AG04449 (cell line): Measurements from ENCODE around the gene PRKAR1A.

Experiments
- CTCF ChIA-PET: fragments of 350-600 bp; formaldehyde crosslinking; extraction: SDS; loops from one replicate; lab custom pipeline; 2021; ENCODE audit warnings: antibody characterized with exemption; lab: Yijun Ruan, JAX
- POLR2A ChIA-PET: fragments of 400-600, 350-600 bp; formaldehyde crosslinking; extraction: SDS; loops from one replicate; lab custom pipeline; 2020; ENCODE audit warnings: antibody characterized with exemption, inconsistent platforms; lab: Yijun Ruan, JAX
- DNase-seq: peaks from one replicate; pipeline ENCODE4 v3.0.0-alpha.2; 2010; ENCODE audit warnings: low read depth, low spot score
- H3K4me3 ChIP-seq: 2 replicates; pipeline ENCODE4 v1.5.1; 2011; ENCODE audit warnings: low read depth, mild to moderate bottlenecking, control low read depth, low read length
- TF ChIP-seq, protein P1 (sequence below): IDR thresholded peaks from one replicate; pipeline ENCODE4 v1.5.1; 2011; ENCODE audit warnings: mild to moderate bottlenecking, moderate library complexity, low read length, control low read depth, inconsistent platforms; ENCODE audit not compliant: insufficient read depth; ENCODE audit errors: missing control alignments

PRKAR1A gene

DNA sequence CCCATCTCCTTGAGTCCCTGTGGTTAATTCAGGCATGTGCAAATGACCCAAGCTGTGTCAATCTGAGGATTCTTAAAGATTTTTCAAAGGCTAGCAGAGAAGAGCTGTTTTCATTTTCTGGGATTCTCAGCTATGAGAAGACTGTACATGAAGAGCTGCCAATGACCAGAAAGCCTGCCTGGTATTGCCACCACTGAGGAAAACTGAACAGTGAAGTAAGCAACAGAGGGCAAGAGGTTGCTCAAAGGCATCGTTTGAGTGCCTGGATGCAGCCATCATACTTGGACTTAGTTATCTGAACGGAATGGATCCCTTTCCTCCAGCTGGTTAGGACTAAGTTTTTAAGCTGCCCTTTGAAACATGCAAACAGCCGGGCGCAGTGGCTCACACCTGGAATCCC, 50.5 kb downstream of the PRKAR1A start:
- no peak overlapping the region for H3K4me3 ChIP-seq
- TF ChIP-seq, protein P1, sequence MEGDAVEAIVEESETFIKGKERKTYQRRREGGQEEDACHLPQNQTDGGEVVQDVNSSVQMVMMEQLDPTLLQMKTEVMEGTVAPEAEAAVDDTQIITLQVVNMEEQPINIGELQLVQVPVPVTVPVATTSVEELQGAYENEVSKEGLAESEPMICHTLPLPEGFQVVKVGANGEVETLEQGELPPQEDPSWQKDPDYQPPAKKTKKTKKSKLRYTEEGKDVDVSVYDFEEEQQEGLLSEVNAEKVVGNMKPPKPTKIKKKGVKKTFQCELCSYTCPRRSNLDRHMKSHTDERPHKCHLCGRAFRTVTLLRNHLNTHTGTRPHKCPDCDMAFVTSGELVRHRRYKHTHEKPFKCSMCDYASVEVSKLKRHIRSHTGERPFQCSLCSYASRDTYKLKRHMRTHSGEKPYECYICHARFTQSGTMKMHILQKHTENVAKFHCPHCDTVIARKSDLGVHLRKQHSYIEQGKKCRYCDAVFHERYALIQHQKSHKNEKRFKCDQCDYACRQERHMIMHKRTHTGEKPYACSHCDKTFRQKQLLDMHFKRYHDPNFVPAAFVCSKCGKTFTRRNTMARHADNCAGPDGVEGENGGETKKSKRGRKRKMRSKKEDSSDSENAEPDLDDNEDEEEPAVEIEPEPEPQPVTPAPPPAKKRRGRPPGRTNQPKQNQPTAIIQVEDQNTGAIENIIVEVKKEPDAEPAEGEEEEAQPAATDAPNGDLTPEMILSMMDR: no peak
- peak; percentile 4 for DNase-seq
- POLR2A ChIA-PET: no interaction called here
- CTCF ChIA-PET: interaction anchor here (1.0 kb wide), 1 partner anchor 29 kb away, joined by 3 read pairs; no protein-coding TSS in a partner anchor

DNA sequence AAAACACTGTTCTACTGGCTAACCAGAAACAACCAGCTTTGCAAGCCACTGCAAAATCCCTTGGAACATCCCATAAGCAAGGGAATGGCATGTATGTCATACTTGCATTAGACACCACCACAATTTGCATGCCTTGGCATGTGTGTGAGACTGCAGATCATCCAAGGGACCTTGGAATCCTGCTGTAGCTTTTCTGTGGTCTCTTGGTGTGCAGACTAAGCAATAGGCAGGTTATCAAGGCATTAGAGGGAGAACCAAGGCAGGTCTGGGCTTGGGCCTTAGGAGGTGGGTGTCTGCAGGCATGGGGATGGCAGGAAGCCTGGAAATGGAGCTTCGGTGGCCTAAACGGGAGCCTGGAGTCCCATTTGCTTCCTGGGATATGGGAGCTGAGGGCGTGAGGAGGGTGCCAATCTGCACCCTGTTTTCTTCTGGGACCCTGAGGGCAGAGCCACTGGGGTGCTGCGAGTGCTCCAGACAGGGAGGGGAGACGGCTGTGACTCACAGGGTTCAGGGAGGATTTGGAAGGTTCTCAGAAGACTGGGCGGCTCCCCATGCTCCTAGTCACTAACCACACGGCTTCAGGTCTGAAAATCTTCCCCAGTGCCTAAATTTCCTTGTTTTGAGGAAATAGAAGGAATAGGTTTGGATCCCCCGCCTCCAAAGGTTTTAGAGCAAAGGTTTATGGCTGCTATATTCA, 52.3 kb downstream of the PRKAR1A start:
- H3K4me3 ChIP-seq: no peak overlapping the region
- CTCF ChIA-PET: no interaction called here
- no peak for DNase-seq
- POLR2A ChIA-PET: no interaction called here
- TF ChIP-seq, protein P1: no peak

DNA sequence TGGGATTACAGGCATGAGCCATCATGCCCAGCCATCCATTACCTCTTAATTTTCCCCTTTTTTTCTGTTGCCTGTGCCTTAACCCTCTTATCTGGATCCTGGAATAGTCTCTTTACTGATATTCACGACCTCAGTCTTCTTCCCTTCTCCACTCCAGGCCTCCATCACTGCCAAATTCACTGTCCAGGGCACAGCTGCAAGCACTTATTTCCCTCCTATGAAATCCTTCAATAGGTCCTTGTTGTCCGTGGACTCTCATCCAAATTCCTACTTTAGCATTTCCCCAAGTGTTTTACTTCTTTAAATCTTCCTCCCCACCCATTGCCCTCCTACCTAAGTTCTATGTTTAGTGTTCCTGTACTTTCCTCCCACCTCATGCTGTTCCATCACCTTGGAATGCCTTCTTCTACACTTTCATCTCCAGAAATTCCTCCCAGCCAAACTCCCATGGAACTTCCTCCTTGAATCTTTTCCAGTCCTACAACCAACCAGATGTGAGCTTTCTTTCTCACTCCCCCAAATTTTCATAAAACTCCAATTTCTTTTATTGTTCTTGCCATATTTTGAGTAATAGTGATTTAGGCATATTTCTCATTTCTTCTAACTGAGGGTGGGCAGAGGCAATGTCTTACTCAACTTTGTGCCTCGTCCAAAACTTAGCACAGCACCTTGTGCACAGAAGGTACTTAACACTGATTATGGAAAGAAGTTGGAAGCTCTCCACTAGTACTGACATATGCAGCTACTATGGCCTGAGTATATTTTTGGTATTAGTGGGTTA, 53.6 kb downstream of the PRKAR1A start:
- CTCF ChIA-PET: no interaction called here
- TF ChIP-seq, protein P1: no peak
- POLR2A ChIA-PET: no interaction called here
- no peak overlapping the region for H3K4me3 ChIP-seq
- no peak for DNase-seq

DNA sequence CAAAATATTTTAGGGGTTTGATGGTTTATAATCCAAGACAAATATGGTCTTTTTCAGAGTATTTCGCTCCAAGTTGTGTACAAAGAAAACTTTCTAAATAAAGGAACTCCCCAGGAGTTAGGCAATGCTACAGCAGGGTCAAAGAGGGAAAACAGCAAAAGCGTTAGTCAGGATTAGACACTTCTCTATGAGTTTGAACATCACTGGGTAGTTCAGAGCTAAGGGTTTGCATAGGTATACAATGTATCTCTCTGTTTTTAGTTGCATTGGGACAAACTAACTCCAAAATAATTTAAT, 54.2 kb downstream of the PRKAR1A start:
- H3K4me3 ChIP-seq: no peak overlapping the region
- POLR2A ChIA-PET: no interaction called here
- no peak for DNase-seq
- TF ChIP-seq, protein P1: no peak
- CTCF ChIA-PET: no interaction called here

GRCh38 chr17:68567035-68567434, 54.8 kb downstream of the PRKAR1A start:
- H3K4me3 ChIP-seq: no peak overlapping the region
- ChIA-PET CTCF (interaction anchor here (1.1 kb wide), 1 partner anchor 205 kb away, joined by 3 read pairs; no protein-coding TSS in a partner anchor), POLR2A (no interaction called here)
- TF ChIP-seq, protein P1: no peak
- no peak for DNase-seq

- no peak overlapping the region for H3K4me3 ChIP-seq
- POLR2A ChIA-PET: no interaction called here
- no peak for DNase-seq
- CTCF ChIA-PET: interaction anchor here (1.1 kb wide), 1 partner anchor 204 kb away, joined by 3 read pairs; no protein-coding TSS in a partner anchor
- TF ChIP-seq, protein P1: no peak
Observed at GRCh38 chr17:68567581-68567980, 55.4 kb downstream of the PRKAR1A start.
